ENCODE results near the gene GNAS-AS1. TPM values are rescaled to one million over a fixed set of nuclear protein-coding genes. Genes with fewer than 3 reads are reported as not detected.

The GNAS-AS1 gene
- total RNA-seq, 4 donors from 2014 or later, result 0.42 to 0.59 TPM; not detected in 2

- Histone ChIP-seq H3K4me3 (peak overlapping the region; percentile 53 to 91 (median 78)), H3K27me3 (no peaks in the 10 kb centered on the region), H3K4me1 (peaks cover 0 to 37% (median 26%) of the 10 kb centered on the region in 4 donors), H3K9me3 (no peaks in the 10 kb centered on the region), H3K36me3 (no peaks in the 10 kb centered on the region), H3K27ac (peak overlapping the region; percentile 90 to 100 (median 98))
- WGBS, 2 donors, result 0 to 1% methylated on average over 11 to 63 of the region's 64 CpGs
- TF ChIP-seq POLR2A (IDR thresholded peaks at IDR 0.05), result peak; percentile 26 to 34
- no peak for TF ChIP-seq CTCF (IDR thresholded peaks at IDR 0.05)
- TF ChIP-seq EP300 (IDR thresholded peaks at IDR 0.05), result peak; percentile 44 to 47
- DNase-seq (ENCODE audit: low spot score in 2 of 2), result peak; percentile 44 to 60
These were observed 39.9 kb upstream of the GNAS-AS1 start for GRCh38 chr20:58890518-58891085.

GRCh38 chr20:58889798-58890517, 39.3 kb upstream of the GNAS-AS1 start:
- 29 to 46% methylated on average over 71 to 90 of the region's 91 CpGs for WGBS, 2 donors
- TF ChIP-seq CTCF (IDR thresholded peaks at IDR 0.05) (no peak), POLR2A (IDR thresholded peaks at IDR 0.05) (no peak), EP300 (IDR thresholded peaks at IDR 0.05) (no peak)
- DNase-seq (ENCODE audit: low spot score in 2 of 2), result no peak
- H3K9me3 ChIP-seq, result no peaks in the 10 kb centered on the region
- peak overlapping the region; percentile 53 to 91 (median 78) for H3K4me3 ChIP-seq
- H3K27ac ChIP-seq, result peak overlapping the region; percentile 90 to 100 (median 98)
- H3K4me1 ChIP-seq, result peaks cover 0 to 30% (median 21%) of the 10 kb centered on the region in 4 donors
- no peaks in the 10 kb centered on the region for H3K36me3 ChIP-seq
- no peaks in the 10 kb centered on the region for H3K27me3 ChIP-seq

GRCh38 chr20:58889334-58889760, 38.6 kb upstream of the GNAS-AS1 start:
- TF ChIP-seq EP300 (IDR thresholded peaks at IDR 0.05) (no peak), CTCF (IDR thresholded peaks at IDR 0.05) (no peak), POLR2A (IDR thresholded peaks at IDR 0.05) (no peak)
- Histone ChIP-seq H3K9me3 (no peaks in the 10 kb centered on the region), H3K4me1 (peaks cover 0 to 24% (median 15%) of the 10 kb centered on the region in 4 donors), H3K36me3 (no peaks in the 10 kb centered on the region), H3K4me3 (peak overlapping the region; percentile 35 to 91 (median 78)), H3K27ac (peak overlapping the region; percentile 90 to 100 (median 98)), H3K27me3 (no peaks in the 10 kb centered on the region)
- WGBS, 2 donors, result 56 to 63% methylated on average over 30 to 35 of the region's 35 CpGs
- DNase-seq (ENCODE audit: low spot score in 2 of 2), result no peak

GRCh38 chr20:58888521-58889333, 38.0 kb upstream of the GNAS-AS1 start:
- H3K36me3 ChIP-seq, result no peaks in the 10 kb centered on the region
- peak; percentile 80 to 94 for TF ChIP-seq POLR2A (IDR thresholded peaks at IDR 0.05)
- peak in 1 of 5 experiments; percentile 27 for TF ChIP-seq CTCF (IDR thresholded peaks at IDR 0.05)
- peak in 1 of 2 donors; percentile 86 for TF ChIP-seq EP300 (IDR thresholded peaks at IDR 0.05)
- no peaks in the 10 kb centered on the region for H3K9me3 ChIP-seq
- DNase-seq (ENCODE audit: low spot score in 2 of 2), result peak; percentile 58 to 69
- H3K27me3 ChIP-seq, result no peaks in the 10 kb centered on the region
- 60 to 69% methylated on average over 70 to 80 of the region's 101 CpGs for WGBS, 2 donors
- H3K27ac ChIP-seq, result peak overlapping the region; percentile 7 to 100 (median 69)
- peak overlapping the region; percentile 57 to 91 (median 78) for H3K4me3 ChIP-seq
- peaks cover 0 to 18% (median 8%) of the 10 kb centered on the region in 4 donors for H3K4me1 ChIP-seq
